Islet precursor cell (in vitro differentiated cells): ENCODE measurements around the gene CRYBB3.
"Not testable (repeated sequence)": the region's sequence is repeated elsewhere in the genome, so short reads cannot be mapped to it uniquely, and the experiment has no call there.

Experiments
- DNase-seq: peaks from one replicate; pipeline ENCODE4 v3.0.0-alpha.2; 2018

Gene CRYBB3

DNA sequence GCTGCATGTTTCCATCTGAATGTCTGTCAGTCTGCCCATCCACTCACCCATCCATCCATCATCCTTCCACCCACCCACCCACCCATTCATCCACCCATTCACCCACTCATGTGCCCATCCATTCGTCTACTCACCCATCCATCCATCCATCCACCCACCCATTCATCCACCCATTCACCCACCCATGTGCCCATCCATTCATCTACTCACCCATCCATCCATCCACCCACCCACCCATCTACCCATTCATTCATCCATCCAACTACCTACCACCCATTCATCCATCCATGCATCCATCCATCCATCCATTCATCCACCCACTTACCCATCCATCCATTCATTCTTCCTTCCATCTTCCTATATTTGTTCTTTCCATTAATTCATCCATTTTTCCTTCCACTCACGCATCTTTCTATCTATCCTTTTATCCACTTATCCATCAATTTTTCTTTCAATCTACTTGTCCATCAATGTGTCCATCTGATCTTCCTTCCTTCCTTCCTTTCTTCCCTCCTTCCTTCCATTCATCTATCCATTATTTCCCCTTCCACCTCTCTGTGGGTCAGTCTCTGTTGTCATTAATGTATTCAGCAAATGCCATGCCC, 8.0 kb downstream of the CRYBB3 start:
- DNase-seq, result no peak

- no peak for DNase-seq
These were observed 8.7 kb downstream of the CRYBB3 start for GRCh38 chr22:25208328-25208727.

DNA sequence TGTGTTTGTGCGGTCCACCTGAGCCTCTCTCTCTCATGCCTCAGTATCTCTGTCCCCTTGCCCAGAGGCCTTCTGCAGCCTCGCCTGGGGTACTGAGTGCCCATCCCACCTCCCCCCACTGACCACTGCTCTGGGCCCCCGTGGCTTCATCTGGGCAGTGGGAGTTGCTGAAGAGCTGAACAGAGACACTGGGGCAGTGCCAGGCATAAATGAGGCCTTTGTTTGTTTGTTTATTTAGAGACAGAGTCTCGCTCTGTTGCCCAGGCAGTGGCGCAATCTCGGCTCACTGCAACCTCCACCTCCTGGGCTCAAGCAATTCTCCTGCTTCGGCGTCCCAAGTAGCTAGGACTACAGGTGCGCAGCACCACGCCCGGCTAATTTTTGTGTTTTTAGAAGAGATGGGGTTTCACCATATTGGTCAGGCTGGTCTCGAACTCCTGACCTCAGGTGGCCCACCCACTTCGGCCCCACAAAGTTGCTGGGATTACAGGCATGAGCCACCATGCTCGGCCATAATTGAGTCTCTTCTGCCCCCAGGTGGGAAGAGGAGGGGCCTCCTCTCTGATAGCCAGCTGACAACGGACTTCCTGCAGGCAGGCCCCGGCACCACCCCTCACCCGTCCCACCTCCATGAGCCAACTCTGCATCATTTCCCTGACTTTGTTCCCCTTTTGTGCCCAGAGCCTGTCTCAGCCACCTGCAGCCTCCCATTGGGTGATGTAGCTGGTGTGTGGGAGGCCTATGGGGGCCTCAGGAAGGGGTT, 9.3 kb downstream of the CRYBB3 start:
- DNase-seq, result no peak

GRCh38 chr22:25210793-25211192, 11.1 kb downstream of the CRYBB3 start:
- no peak for DNase-seq

GRCh38 chr22:25212337-25212736, 12.7 kb downstream of the CRYBB3 start:
- DNase-seq, result no peak

DNA sequence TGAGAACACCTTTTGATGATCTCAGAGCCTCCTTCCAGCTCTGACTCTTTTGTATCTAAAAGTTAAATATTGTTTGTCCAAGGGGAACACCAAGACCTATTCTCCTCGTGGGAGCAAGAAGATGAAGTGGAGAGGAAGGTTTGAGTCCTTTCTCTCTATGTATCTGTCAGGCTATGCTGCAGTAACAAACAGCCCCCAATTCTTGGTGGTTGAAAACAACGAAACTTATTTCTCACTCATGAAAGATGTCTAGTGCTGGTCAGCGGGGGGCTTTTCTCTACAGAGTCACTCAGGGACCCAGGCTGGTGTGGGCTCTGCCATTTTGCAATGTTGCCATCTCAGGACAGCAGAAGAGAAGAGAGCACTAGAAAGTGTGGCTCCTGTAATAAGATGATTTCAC, 13.6 kb downstream of the CRYBB3 start:
- DNase-seq, result no peak

- DNase-seq, result no peak
These were observed 16.6 kb downstream of the CRYBB3 start for GRCh38 chr22:25216230-25216629.

- no peak for DNase-seq
These were observed 19.6 kb downstream of the CRYBB3 start, which contains the start of gene CRYBB2 for GRCh38 chr22:25219211-25219689. Gene CRYBB2 (plus strand): TSS chr22:25219639. CDS start chr22:25221430, 1,791 bp downstream.

GRCh38 chr22:25219948-25220442, 20.3 kb downstream of the CRYBB3 start:
- no peak for DNase-seq

DNA sequence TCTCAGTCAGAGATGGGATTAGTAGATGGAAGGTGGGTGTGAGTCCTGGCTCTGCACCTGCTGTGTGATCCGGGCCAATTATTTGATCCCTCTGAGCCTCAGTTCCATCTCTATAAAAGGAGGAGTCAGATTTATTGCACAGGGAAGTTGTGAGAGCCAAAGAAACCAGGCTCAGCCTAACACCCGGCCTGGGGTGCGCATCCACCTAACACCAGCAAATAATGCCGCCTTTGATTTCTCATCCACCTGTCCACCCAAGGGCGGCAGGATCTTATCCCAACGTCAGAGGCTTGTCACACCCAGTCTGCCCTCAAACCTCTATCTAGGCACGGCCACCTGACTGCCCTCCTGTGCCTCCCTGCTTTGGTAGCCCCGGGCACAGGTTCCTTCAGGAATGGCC, 22.1 kb downstream of the CRYBB3 start:
- no peak for DNase-seq

DNA sequence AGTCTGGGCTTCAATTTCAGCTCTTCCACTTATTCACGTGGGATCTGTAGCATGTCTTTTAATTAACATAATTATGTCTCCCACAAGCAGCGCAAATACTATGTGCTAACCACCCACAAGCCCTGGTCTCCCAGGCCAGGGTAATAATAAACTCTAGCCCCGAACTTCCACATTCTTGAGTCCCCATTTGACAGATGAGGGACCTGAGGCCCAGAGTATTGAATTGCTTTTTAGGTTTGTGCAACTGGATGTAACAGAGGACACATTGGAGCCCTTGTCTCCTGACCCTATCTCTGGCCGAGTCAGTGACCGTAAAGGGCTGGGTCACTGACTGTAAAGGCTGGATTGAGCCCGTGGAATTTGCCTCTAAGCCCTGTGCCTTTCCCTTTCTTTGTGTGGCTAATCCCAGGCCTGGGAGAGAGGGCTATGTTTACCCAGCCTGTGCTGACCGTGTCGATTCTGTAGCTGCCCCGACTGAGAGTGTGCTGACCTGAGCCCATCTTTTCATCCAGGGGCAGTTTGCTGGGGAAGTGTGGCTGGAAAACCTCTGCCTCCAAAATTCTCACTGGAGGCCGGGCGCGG, 23.7 kb downstream of the CRYBB3 start:
- peak; percentile 68 for DNase-seq

GRCh38 chr22:25228822-25229221, 29.2 kb downstream of the CRYBB3 start:
- DNase-seq, result no peak

DNA sequence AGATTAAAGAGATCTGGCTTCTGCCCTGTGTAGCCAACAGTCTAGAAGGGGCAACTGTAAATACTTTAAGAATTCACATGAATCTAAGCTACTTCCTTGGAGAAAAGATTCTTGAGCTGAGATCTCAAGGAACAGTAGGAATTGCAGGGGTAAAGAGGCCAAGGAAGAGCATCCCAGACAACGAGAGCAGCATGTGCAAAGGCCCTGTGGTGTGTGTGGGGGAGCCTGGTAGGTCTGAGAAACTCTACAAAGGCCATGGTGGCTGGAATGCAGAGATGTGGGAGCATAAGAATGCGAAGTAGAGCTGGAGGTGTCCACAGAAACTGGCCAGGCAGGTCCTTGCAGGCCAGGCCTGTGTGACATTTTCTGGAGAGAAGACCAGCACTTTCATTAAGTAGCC, 31.1 kb downstream of the CRYBB3 start:
- DNase-seq, result not testable (repeated sequence)

- DNase-seq, result no peak
These were observed 32.6 kb downstream of the CRYBB3 start for GRCh38 chr22:25232301-25232700.

- DNase-seq, result not testable (repeated sequence)
These were observed 34.0 kb downstream of the CRYBB3 start for GRCh38 chr22:25233706-25234105.

DNA sequence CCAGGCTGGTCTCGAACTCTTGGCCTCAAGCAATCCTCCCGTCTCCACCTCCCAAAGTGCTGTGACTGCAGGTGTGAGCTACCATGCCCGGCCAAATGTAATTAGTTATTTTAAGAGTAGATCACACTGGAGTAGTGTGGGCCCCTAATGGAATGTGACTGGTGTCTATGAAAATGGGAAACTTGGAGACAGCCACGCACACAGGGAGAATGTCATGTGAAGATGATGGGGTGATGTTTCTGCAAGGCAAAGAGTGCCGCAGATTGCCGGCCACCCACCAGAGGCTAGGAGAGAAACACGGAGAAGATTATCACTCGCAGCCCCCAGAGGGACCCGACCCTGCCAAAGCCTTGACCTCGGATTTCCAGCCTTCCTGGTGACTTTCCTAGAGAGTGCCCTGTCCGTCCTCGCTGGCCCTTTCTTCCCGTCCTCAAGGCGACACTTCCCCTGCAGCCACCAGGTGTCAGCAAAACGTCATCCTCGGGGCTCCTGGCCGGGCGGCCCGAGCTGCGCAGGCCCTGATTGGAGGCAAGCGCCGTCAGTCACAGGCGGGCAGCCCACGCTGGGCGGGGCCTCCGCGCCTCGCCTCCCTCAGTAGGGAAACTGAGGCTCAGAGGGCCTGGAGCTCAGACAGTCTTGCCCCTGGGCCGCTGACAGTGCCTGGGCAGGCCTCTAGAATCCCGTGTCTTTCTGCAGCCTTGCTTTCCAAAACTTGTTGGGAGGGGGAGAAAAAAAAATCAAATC, 36.1 kb downstream of the CRYBB3 start:
- peak; percentile 92 for DNase-seq

DNA sequence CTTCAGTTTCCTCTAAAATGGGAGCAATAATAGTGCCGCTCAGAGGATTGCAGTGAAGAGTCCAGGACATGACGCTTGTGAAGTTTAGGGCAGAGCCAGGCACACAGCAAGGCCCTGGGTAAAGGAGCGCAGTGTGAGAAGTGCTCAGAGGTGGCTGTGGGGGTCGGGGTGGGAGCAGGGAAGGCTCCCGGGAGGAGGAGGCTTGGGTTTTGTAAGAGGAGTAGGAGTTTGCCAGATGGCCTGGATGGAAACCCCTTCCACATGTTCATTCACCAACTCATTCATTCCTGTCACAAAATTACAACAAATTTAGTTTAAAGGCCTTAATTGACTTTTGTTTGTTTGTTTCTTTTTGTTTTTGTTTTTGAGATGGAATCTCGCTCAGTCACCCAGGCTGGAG, 36.8 kb downstream of the CRYBB3 start:
- DNase-seq, result no peak

GRCh38 chr22:25237503-25237902, 37.8 kb downstream of the CRYBB3 start:
- DNase-seq, result no peak

- not testable (repeated sequence) for DNase-seq
These were observed 38.4 kb downstream of the CRYBB3 start for GRCh38 chr22:25238058-25238457.

- DNase-seq, result not testable (repeated sequence)
These were observed 55.5 kb downstream of the CRYBB3 start for GRCh38 chr22:25255169-25255568.
